GM18873 (cell line): ENCODE measurements around the gene SETD4.

Experiments
- ATAC-seq: cut with Tn5 transposase; IDR thresholded peaks from one replicate; pipeline ENCODE4 v1.9.1; 2021; ENCODE audit warnings: mild to moderate bottlenecking, moderate library complexity, moderate number of reproducible peaks; ENCODE audit not compliant: unreplicated experiment, low FRiP score

The SETD4 gene

DNA sequence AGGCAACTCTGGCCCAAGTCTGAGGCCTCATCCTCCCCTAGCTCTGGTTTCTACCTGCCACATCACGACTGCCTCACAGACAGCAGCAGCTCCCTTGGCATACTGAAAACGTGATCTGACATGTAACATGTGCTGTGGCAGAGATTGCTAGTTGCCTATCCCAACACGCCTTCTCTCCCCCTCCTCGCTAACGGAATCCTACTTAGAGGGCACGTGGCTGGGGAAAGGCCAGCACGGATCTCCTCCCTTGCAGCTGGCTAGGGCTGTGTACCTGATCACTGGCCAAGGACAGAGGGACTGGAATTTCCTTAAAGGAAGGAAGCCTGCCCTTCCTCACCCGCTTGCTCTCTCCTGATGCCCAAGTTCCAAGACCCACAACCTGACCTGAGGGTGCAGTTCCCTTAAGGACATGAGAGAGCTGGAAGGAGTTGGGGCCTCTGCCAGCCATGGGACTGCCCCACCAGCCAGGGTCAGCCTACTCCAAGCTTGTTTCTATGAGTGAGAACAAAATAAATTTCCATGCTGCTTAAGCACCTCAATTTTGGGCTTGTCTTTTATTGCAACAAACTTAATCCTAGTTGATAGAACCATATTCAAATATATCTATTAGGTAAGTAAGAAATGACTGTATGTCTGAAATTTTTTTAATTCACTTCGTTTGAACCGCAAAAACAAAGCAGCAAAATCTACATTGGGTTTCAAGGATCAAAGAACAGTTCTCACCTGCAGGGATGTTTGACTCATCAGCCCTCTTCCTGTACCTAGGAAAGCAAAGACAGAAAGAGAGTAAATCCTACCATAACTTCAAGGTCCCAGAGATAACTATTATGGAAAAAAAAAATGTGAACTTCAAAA is 7.2 kb downstream of the SETD4 start:
- no peak for ATAC-seq

DNA sequence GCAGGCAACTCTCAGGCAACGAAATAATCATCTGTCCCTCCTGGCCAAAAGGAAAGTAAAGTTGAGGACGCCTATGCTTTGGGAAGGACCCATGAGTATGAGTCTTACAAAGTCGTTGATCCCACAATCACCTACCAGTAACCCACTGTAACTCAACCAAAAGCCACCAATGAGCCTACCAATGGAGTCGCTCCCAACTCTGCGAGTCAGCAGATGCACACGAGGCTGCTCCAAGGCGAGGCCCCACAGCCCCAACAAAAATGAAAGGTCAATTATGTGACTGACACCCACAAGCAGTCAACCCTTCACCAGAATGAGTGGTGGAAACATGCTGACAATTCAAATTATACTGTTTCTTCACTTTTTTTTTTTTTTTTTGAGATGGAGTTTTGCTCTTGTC is 12.0 kb downstream of the SETD4 start:
- ATAC-seq: no peak

DNA sequence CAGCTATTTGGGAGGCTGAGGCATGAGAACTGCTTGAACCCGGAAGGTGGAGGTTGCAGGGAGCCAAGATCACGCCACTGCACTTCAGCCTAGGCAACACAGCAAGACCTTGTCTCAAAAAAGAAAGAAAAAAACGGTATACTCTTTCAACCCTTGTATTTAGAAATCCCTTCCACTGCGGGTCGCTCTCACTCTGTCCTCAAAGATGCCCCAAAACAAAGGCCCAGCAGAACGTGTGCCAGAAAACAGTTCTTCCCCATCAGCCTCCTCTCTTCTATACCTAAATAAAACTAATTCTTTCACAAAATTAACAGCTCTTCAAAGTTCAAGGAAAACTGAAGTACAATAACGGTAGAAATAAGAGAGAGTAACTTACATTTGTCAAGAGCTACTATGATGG is 13.2 kb downstream of the SETD4 start:
- ATAC-seq: no peak

DNA sequence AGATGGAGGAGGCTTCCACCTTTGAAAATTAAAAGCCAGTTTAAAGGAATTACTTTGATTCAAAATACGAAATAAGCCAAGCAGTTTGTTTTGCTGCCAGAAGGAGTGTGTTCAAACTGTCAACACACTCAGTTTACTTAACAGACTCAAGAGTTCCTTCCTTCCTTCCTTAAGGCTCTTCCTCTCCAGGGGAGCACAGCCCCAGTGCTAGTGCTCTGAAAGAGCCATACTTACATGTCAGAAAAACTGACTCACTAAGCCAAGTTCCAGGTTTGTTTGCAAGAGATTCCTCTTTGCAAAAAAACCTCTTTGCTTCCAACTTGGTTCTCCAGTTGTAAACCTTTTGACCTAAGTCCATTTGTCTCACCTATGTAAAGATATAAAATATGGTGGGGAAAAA is 14.3 kb downstream of the SETD4 start:
- ATAC-seq: no peak

DNA sequence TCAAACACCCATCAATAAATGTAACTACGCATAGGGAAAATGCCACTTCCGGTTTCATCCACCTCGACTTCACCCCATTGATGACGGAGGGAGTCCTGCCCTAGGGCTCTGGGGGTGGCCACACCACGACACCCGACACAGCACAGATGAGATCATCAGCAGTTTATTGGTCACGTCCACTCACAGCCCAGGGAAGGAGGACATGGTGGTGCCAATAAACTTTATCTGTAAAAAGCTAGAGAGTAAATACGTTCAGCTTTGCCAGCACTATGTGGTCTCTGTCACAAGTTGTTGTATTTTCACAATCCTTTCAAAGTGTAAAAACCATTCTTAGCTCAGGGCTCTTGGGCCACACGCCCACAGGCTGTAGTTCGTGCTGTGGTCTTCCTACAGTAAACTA is 16.3 kb downstream of the SETD4 start:
- no peak for ATAC-seq

DNA sequence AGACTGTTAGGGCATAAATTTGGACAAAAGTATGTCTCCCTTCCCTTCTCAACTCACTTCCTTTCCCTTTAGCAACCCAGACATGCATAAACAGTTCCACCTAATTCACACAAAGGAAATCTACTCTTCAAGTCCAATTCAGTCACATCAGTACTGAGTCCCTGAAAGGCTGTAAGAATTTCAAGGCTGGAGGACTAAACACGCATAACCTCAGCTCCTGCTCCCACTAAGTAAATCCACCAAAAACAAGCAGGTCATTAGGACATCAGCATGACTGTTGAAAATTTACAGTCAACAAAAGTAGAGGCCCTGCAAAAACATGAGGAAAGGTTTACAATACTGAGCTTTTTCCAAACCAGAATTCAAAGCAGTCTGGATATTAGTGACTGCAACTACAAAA is 18.4 kb downstream of the SETD4 start:
- no peak for ATAC-seq

DNA sequence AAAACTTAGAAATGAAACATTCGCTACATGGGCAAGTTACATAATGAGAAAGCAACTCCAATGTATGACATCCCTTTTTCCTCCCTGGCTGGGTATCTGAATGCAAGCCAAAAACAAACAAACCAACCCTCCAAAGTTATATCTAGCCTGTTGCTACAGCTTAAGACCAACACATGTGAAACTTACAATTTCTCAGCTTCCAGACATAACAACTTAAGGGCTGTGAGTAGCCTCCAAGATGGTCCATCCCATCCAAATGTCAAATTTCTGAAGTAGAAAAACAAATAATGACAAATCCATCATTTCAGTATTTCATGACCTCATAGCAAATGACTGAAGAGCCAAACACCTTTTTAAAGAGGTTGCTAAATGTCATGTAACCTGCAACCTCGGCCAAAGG is 19.9 kb downstream of the SETD4 start:
- ATAC-seq: no peak

DNA sequence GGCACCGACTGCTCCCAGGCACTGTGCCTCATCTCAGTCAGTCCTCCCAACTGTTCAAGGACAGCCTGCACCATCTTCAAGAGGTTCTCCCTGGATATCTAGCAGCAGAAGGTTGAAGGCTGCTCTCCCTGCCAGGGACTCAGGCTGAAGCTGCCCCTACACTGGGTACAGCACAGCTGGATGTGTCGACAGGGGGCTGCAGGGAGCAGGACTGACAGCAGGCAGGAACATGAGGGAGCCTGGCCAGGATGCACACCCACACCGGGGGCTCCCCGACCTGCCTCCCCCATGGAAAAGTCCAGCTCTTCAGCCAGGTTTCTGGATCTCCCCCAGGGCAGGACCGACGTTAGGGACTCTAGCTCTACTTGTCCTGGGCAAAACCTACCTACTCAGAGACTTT is 20.5 kb downstream of the SETD4 start:
- ATAC-seq: no peak

DNA sequence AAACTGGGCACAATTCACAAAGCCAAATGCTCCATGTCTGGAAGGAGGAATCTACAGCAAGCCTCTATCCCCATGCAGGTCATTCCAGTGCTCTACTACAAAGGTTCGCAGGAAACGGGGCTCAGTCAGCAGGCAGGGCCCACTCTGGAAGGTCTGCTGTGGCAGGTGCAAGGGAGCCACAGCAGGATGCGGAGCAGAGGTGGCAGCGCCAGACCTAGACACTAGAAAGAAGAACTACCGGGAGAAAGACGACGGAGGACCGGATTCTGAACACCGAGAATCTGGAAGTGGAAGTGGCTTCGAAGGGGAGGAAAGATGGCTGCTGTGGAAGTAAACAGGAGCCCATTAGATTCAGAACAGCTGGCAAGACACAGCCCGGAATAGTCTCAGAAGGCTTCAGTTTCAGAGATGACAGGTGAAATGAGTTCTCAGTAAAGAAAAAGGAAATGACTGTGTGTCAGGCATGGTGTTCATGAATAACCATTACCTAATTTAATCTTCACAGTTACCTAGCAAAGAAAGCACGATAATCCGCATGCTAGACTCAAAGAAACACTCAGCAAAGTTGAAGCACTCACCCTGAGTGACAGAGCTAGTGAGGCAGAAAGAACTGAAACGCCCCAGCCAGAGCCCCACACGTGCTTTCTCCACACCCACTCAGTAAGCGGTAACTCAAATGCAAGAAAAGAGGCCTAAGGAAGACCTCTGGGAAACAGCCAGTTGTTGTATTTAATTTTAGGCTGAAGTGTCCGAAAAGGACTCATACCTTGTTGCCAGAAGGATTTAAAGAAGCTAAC is 21.4 kb downstream of the SETD4 start:
- ATAC-seq: no peak

DNA sequence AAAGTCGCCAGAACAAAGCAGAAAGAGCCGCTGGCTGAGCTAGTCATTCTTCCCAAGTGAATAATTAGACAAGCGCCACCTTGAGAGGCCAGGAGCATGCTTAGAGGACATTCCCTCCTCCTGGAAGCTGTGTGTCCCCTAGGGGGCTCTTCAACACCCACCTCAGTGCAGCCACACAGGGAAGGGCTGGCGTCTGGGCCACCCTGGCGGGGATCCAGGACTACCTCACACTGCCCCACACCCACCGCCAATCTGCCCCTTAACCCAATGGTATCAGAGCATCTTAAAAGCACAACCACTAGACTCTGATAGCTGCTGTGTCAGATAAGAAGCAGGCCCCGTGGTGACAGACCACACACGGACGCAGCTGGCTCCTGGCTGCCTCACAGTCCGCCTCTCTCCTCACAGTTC is 24.9 kb downstream of the SETD4 start:
- ATAC-seq: no peak

DNA sequence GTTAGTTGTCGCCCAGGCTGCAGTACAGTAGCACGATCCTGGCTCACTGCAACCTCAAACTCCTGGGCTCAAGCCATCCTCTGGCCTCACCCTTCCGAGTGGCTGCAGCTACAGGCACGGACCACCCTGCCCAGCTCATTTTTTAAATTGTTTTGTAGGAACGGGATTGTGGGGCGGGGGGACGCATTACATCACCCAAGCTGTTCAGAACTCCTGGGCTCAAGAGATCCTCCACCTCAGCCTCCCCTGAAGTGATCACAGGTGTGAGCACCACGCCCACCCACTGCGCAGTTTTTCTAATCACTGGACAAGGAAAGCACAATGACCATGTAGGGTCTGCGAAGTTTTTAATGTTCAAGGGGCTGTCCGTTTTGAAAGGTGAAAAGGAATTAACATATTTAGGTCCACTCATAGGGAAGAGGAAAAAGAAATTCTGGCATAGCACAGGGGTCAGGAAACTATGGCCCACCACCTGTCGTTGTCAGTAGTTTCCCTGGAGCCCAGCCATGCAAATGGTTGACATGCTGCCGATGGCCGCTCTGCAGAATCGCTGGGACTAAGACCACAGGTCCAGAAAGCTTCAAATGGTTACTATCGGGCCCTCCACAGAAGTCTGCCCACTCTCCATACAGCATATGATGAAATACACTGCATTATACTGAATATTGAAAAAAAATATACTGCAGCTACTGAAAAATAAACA is 26.0 kb downstream of the SETD4 start:
- ATAC-seq: no peak

DNA sequence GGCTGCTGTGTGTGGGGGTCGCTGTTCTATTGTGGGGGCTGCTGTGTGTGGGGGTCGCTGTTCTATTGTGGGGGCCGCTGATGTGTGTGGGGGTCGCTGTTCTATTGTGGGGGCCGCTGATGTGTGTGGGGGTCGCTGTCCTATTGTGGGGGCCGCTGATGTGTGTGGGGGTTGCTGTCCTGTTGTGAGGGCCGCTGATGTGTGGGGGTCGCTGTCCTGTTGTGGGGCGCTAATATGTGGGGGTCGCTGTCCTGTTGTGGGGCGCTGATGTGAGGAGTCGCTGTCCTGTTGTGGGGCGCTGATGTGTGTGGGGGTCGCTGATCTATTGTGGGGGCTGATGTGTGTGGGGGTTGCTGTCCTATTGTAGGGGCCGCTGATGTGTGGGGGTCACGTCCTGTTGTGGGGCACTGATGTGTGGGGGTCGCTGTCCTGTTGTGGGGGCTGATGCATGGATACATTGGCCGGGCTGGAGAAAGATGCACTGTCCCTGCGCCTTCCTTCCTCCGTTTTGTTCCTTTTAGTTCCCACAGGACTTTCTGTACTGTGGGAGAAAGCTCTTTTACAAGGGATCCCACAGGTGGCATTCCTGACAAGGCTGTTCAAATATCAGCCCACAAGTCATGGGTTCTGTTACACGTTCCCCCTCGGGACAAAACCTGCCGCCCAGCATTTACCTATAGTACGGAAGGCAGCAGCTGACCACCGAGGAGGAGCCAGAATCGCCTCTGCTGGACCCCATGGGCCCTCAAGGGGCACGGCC is 27.5 kb downstream of the SETD4 start:
- no peak for ATAC-seq

DNA sequence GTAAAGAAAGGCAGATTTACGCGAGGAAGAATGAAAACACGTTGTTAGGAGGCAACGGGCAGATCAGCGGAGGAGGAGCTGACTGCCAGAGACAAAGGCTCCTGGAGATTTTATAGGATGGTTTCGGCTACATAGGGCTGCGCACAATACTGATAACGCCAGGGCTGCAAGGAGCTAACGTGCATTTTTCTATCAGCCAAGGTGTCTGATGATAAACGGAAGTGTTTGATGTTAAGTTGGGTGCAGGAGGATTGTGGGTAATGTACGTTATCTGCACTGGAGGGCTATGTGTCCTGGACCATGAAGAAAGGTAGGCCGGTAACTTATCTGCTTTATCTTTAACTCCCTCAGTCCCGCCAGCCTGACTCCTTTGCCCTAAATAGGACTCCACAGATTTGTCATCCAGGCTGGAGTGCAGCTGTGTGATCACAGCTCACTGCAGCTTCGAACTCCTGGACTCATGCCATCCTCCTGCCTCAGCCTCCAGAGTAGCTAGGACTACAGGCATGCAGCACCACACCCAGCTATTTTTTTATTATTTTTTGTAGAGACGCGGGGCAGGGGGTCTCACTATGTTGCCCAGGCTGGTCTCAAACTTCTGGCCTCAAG is 29.6 kb downstream of the SETD4 start:
- no peak for ATAC-seq

DNA sequence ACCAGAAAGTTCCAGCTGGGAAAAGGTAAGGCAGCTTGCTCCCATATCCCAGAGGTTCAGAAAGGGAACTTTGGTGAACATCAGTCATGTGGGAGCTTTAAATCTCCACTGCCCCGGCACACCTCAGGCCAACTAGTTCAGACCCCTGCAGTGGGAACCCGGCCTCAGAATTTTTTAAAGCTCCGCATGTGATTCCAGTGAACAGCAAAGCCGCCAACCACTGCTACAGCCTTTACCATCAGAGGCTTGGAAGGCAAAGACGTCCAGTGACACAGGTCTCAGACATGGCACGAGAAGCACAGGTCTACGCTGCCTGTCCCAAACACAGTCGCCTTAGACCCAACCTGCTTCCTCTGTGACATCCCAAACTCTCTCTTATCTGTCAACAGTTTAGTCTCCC is 31.0 kb downstream of the SETD4 start:
- no peak for ATAC-seq

DNA sequence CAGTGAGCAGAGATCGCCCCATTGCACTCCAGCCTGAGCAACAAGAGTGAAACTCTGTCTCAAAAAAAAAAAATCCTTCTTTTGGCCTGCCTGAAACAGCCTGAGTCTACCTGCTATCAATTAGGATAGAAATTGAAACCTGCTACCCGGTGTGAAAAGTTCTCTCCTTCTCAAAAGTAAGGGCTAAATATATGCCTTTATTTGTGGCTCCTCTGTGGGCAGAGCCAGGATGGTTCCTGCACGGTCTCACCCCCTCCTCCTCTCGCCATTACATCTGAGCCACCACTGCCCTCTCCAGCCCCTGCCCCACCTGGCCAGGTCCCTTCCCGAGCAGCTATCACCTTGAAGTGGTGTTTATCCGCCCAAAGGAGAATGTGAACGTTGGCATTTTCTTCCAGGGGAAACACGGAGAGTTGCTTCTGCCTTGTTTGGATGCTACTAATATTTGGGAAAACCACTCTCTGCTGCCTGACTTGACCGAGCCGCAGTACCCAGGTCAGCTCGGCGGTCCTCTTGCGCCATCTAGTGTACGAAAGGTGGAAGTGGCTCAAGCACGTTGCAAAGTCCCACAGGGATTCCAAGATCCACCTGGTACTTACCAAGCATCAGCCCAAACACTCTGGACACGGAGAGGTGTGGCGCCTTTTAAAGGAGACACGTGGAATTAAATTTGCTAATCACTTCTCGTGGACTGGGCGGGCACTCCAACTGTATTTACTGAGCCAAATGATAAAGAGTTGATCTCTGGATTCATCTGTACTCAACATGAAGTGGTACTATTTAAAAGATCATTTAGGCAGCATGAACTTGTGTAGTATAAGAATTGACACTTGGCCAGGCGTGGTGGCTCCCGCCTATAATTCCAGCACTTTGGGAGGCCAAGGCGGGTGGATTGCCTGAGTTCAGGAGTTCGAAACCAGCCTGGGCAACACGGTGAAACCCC is 31.9 kb downstream of the SETD4 start:
- ATAC-seq: no peak

DNA sequence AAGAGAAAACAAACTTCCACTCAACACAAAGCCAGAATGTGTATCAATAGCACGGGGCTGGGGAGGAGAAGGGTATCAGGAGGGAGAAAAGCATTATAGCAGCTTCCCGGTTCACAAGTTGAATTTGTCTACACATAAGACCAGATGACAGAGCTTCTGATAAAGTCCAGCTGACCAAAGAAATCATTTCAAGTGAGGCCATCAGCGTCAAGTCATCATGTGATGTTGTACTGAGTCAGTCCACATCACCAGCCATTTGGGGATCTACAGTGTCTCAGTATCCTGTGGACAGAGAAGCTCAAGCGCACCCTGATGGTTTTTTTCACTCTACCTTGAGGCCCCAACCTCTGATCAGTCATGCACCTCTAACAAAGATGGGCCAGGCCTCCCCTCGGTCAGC is 33.0 kb downstream of the SETD4 start:
- no peak for ATAC-seq

DNA sequence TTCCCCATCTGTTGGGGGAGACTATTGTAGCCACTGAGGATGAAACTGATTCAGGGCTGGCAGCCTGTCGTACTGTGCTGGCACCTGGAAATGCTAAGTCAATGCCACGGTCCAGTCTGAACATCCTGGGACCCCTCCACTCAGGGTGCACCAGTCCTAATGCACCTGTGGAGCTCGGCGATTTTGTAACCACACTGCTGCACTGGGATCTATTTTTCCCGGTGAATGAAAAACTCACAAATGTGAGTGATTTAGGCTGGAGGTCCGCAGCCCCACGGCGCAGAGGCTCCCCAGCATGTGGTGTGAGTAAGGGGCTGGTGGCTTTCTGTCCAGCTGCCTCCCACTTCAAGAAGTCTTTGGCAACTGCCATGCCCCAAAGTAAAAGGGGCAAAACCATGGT is 35.5 kb downstream of the SETD4 start:
- no peak for ATAC-seq

DNA sequence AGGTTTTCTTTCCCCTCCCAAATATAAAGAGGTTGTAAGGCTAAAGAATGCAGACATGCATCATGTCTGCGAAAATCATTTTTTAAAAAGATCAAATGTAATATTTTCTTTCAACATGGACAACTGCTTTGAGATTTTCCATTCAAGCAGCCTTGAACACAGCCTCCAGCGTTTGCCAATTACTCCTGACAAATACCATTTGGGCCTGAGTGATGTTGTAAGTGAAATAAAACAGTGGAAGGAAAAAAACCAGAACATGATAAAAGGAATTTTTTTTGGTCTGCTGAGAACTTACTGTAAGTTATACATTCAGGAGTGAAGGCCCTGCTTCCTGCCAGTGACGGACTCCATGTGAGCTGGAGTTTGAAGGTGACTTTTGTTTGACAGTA is 37.2 kb downstream of the SETD4 start:
- ATAC-seq: no peak

DNA sequence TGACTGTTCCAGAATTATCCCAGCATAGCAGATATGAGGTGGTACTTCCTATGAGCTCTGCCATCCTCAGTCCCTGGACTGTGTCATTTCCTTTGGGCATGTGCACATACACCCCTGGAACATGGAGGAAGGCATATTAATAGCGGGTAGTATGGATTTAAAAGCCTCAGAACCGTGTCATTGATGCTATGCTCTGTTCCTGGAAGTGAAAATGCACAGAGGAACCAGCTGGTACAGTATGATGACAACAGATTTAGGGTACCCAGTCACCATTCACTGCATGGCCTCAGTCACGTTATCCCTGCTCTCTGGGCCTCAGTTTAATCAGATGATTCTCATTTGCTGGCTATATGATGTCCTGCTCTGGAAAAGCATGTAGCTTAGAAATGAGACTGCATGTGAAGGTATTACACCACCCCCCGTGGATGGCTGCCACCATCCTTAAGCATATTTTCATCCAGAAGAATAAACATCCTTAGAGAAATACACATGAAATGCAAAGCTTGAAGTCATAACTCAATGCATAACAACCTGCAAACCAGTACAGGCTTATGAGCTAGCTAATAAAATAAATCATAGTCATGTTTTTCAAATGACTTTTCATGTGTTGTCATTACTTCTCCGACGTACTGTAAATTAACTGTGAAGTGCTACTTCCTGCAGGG is 37.8 kb downstream of the SETD4 start:
- no peak for ATAC-seq
